H1 (cell line): ENCODE measurements around the gene SV2B.

Experiments used
- BRCA1 ChIP-seq: IDR thresholded peaks from 2 replicates; pipeline ENCODE4 v1.6.1; 2012; ENCODE audit warnings: low read depth, low read length, improper control_type of control experiment
- CEBPB ChIP-seq: IDR thresholded peaks from 2 replicates; pipeline ENCODE4 v1.6.1; 2012; ENCODE audit warnings: low read depth, low read length
- CREB1 ChIP-seq: IDR thresholded peaks from 2 replicates; pipeline ENCODE4 v1.6.1; 2012; ENCODE audit warnings: inconsistent platforms
- EGR1 ChIP-seq: IDR thresholded peaks from 2 replicates; pipeline ENCODE4 v1.6.1; 2011; ENCODE audit warnings: low read depth, low read length, borderline replicate concordance
- EZH2 ChIP-seq: fragments of 200-600 bp; sonication (generic); IDR thresholded peaks from 2 replicates; pipeline ENCODE4 v1.7.1; 2012; ENCODE audit warnings: low read depth, mild to moderate bottlenecking, moderate library complexity, low read length, inconsistent platforms; ENCODE audit not compliant: severe bottlenecking
- GTF2F1 ChIP-seq: IDR thresholded peaks from 2 replicates; pipeline ENCODE4 v1.6.1; 2012; ENCODE audit warnings: low read depth, low read length, improper control_type of control experiment, borderline replicate concordance
- MAFK ChIP-seq: IDR thresholded peaks from 2 replicates; pipeline ENCODE4 v1.6.1; 2012; ENCODE audit warnings: low read depth, mild to moderate bottlenecking, improper control_type of control experiment, low read length
- POLR2A ChIP-seq, 2 experiments: IDR thresholded peaks; 1 replicate in 1 of 2; 2 replicates in 1 of 2; pipeline ENCODE4 v1.6.1; 2011; ENCODE audit warnings: low read depth in 2 of 2, low read length in 2 of 2, mild to moderate bottlenecking in 2 of 2; ENCODE audit errors: control extremely low read depth in 1 of 2
- RFX5 ChIP-seq: IDR thresholded peaks from 2 replicates; pipeline ENCODE4 v1.6.1; 2011; ENCODE audit warnings: low read depth, low read length, improper control_type of control experiment, borderline replicate concordance
- SIX5 ChIP-seq: IDR thresholded peaks from 2 replicates; pipeline ENCODE4 v1.6.1; 2011; ENCODE audit warnings: mild to moderate bottlenecking, low read depth, low read length
- TF ChIP-seq, protein P1 (sequence below), 3 experiments: IDR thresholded peaks; 1 replicate in 2 of 3; 2 replicates in 1 of 3; pipeline versions ENCODE4 v1.5.1 to v1.6.1; 2011; ENCODE audit warnings: low read length in 3 of 3, mild to moderate bottlenecking in 3 of 3, inconsistent platforms in 2 of 3, low read depth in 1 of 3, moderate library complexity in 1 of 3; ENCODE audit not compliant: insufficient read depth in 1 of 3; ENCODE audit errors: control extremely low read depth in 1 of 3
- TF ChIP-seq, protein P2 (sequence below): IDR thresholded peaks from 2 replicates; pipeline ENCODE4 v1.6.1; 2012; ENCODE audit warnings: low read length, inconsistent platforms

DNA sequence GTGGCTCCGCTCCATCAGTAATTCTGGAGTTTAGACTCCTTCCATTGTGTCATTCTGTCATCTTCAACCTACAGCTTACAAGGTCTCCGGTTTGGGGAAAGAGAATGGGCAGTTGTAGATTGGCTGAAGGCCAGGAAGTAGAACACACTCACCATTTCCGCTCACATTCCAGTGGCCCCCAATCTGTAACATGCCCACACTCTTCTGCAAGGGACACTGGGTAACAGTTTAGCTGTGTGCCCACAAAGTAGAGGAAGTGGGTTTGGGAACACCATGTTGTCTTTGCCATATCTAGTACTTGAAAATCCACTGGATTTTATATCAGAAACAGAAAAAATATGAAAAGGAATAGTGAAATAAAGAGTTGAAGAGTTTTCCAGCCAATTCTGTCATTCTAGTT is 153.5 kb downstream of the SV2B start:
- no peak for TF ChIP-seq POLR2A (IDR thresholded peaks at IDR 0.05; ENCODE audit: control extremely low read depth in 1 of 2, low read depth in 2 of 2, low read length in 2 of 2)
- TF ChIP-seq BRCA1 = no peak
- TF ChIP-seq, protein P1, sequence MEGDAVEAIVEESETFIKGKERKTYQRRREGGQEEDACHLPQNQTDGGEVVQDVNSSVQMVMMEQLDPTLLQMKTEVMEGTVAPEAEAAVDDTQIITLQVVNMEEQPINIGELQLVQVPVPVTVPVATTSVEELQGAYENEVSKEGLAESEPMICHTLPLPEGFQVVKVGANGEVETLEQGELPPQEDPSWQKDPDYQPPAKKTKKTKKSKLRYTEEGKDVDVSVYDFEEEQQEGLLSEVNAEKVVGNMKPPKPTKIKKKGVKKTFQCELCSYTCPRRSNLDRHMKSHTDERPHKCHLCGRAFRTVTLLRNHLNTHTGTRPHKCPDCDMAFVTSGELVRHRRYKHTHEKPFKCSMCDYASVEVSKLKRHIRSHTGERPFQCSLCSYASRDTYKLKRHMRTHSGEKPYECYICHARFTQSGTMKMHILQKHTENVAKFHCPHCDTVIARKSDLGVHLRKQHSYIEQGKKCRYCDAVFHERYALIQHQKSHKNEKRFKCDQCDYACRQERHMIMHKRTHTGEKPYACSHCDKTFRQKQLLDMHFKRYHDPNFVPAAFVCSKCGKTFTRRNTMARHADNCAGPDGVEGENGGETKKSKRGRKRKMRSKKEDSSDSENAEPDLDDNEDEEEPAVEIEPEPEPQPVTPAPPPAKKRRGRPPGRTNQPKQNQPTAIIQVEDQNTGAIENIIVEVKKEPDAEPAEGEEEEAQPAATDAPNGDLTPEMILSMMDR (IDR thresholded peaks at IDR 0.05; ENCODE audit: control extremely low read depth in 1 of 3, insufficient read depth in 1 of 3, low read depth in 1 of 3, low read length in 3 of 3) = no peak
- TF ChIP-seq CEBPB = no peak
- TF ChIP-seq EGR1 = no peak
- no peak for TF ChIP-seq GTF2F1
- TF ChIP-seq, protein P2, sequence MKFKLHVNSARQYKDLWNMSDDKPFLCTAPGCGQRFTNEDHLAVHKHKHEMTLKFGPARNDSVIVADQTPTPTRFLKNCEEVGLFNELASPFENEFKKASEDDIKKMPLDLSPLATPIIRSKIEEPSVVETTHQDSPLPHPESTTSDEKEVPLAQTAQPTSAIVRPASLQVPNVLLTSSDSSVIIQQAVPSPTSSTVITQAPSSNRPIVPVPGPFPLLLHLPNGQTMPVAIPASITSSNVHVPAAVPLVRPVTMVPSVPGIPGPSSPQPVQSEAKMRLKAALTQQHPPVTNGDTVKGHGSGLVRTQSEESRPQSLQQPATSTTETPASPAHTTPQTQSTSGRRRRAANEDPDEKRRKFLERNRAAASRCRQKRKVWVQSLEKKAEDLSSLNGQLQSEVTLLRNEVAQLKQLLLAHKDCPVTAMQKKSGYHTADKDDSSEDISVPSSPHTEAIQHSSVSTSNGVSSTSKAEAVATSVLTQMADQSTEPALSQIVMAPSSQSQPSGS = no peak
- no peak for TF ChIP-seq RFX5
- TF ChIP-seq EZH2 = no peak
- no peak for TF ChIP-seq CREB1
- TF ChIP-seq SIX5 = no peak
- TF ChIP-seq MAFK = no peak
